GM12878 (cell line): Measurements from ENCODE around the gene MYF6. TPM values are rescaled to one million over a fixed set of nuclear protein-coding genes. Genes with fewer than 3 reads are reported as not detected.

ENCODE experiments used
- ATAC-seq: fragments of 200-7000 bp; cut with Tn5 transposase; 3 replicates; pipeline ENCODE4 v1.9.1; 2020; ENCODE audit warnings: mild to moderate bottlenecking, moderate library complexity
- BruUV-seq: library from RNA; stranded (reverse); fragments of 400-500 nt; replicated peaks from 2 replicates; lab custom pipeline; 2021; lab: Mats Ljungman, UMichigan
- CTCF ChIA-PET: fragments of 300-600 bp; sonication (Branson Sonifier 250); formaldehyde crosslinking; extraction: SDS; loops from one replicate; lab custom pipeline; 2021; ENCODE audit warnings: inconsistent platforms; lab: Yijun Ruan, JAX
- POLR2A ChIA-PET: fragments of 350-600 bp; formaldehyde crosslinking; extraction: SDS; loops from one replicate; lab custom pipeline; 2021; ENCODE audit warnings: inconsistent platforms; lab: Charles Lee
- RAD21 ChIA-PET: fragments of 300-600 bp; sonication (Branson Sonifier 250); formaldehyde crosslinking; loops from one replicate; lab custom pipeline; 2023; ENCODE audit warnings: antibody characterized with exemption; ENCODE audit not compliant: unreplicated experiment; lab: Charles Lee
- SMC1A ChIA-PET: fragments of 300-600 bp; sonication (Branson Sonifier 250); formaldehyde crosslinking; loops from one replicate; lab custom pipeline; 2023; ENCODE audit not compliant: unreplicated experiment, uncharacterized antibody; lab: Charles Lee
- DNase-seq: peaks from one replicate; pipeline ENCODE4 v3.0.0-alpha.2; 2011; ENCODE audit warnings: low read depth, low spot score
- FAIRE-seq: peaks from 3 replicates; lab custom pipeline; 2011; peaks lifted over from hg19 to GRCh38; lab: Jason Lieb, UNC
- H2AFZ ChIP-seq: 2 replicates; pipeline ENCODE4 v1.6.0; 2011; ENCODE audit warnings: low read depth, low read length, control low read depth; ENCODE audit not compliant: control insufficient read depth
- H3K27ac ChIP-seq: 2 replicates; pipeline ENCODE4 v1.5.1; 2011; ENCODE audit warnings: control low read depth; ENCODE audit not compliant: control insufficient read depth, insufficient read depth
- H3K27me3 ChIP-seq, 2 experiments: replicated peaks in 1 of 2; 2 replicates each; pipeline versions ENCODE4 v1.6.0 to v1.6.1; 2011; ENCODE audit warnings: low read length in 1 of 2; ENCODE audit not compliant: control insufficient read depth in 2 of 2, insufficient read depth in 2 of 2
- H3K36me3 ChIP-seq, 2 experiments: 2 replicates each; pipeline ENCODE4 v1.5.1; 2011; ENCODE audit warnings: low read length in 1 of 2; ENCODE audit not compliant: control insufficient read depth in 2 of 2, insufficient read depth in 2 of 2
- H3K4me1 ChIP-seq: 2 replicates; pipeline ENCODE4 v1.6.1; 2011; ENCODE audit warnings: mild to moderate bottlenecking, low read length, moderate library complexity, mixed read lengths; ENCODE audit not compliant: control insufficient read depth, insufficient read depth
- H3K4me2 ChIP-seq: 2 replicates; pipeline ENCODE4 v1.6.0; 2011; ENCODE audit warnings: control low read depth; ENCODE audit not compliant: control insufficient read depth, insufficient read depth
- H3K4me3 ChIP-seq: fragments of 200-600 bp; sonication (generic); 2 replicates; pipeline ENCODE4 v1.5.1; 2016
- H3K79me2 ChIP-seq: 2 replicates; pipeline ENCODE4 v1.6.0; 2011; ENCODE audit warnings: low read length; ENCODE audit not compliant: control insufficient read depth, insufficient read depth
- H3K9ac ChIP-seq: 2 replicates; pipeline ENCODE4 v1.8.0; 2011; ENCODE audit warnings: low read length, control low read depth, mixed read lengths; ENCODE audit not compliant: control insufficient read depth, insufficient read depth
- H3K9me3 ChIP-seq: replicated peaks from 3 replicates; pipeline ENCODE4 v1.5.1; 2011; ENCODE audit warnings: mild to moderate bottlenecking, low read length; ENCODE audit not compliant: control insufficient read depth, insufficient read depth
- H4K20me1 ChIP-seq: 2 replicates; pipeline ENCODE4 v1.6.0; 2011; ENCODE audit not compliant: control insufficient read depth, insufficient read depth
- CTCF ChIP-seq, 3 experiments: IDR thresholded peaks in 2 of 3; conservative IDR thresholded peaks in 1 of 3; 2 replicates each; pipeline ENCODE4 v1.5.1; 2011; ENCODE audit warnings: low read depth in 3 of 3, low read length in 3 of 3, mild to moderate bottlenecking in 3 of 3, control low read depth in 2 of 3, moderate library complexity in 2 of 3, inconsistent platforms in 1 of 3, mixed read lengths in 1 of 3; ENCODE audit not compliant: control insufficient read depth in 2 of 3, insufficient read depth in 1 of 3; ENCODE audit errors: extremely low read depth in 1 of 3
- NR2C2 ChIP-seq: IDR thresholded peaks from 2 replicates; pipeline ENCODE4 v1.6.1; 2011; ENCODE audit warnings: borderline replicate concordance, low read depth; ENCODE audit not compliant: control insufficient read depth, insufficient read length
- PKNOX1 ChIP-seq: fragments of 450-650 bp; IDR thresholded peaks from 2 replicates; pipeline ENCODE4 v1.6.1; 2016; ENCODE audit warnings: mild to moderate bottlenecking
- POLR2AphosphoS5 ChIP-seq: IDR thresholded peaks from 2 replicates; pipeline ENCODE4 v1.6.1; 2011; ENCODE audit warnings: mild to moderate bottlenecking, low read length, inconsistent platforms
- POU2F2 ChIP-seq: IDR thresholded peaks from 3 replicates; pipeline ENCODE4 v1.6.1; 2011; ENCODE audit warnings: low read depth, mild to moderate bottlenecking, low read length, borderline replicate concordance
- RAD21 ChIP-seq: IDR thresholded peaks from 2 replicates; pipeline ENCODE4 v1.6.1; 2011; ENCODE audit warnings: mild to moderate bottlenecking, low read depth, low read length, moderate library complexity; ENCODE audit not compliant: insufficient read depth
- SMC3 ChIP-seq: IDR thresholded peaks from 2 replicates; pipeline ENCODE4 v1.6.1; 2011; ENCODE audit warnings: low read length, improper control_type of control experiment, borderline replicate concordance
- SRF ChIP-seq, 2 experiments: IDR thresholded peaks; 2 replicates each; pipeline ENCODE4 v1.6.1; 2011; ENCODE audit warnings: low read depth in 2 of 2, low read length in 2 of 2, mild to moderate bottlenecking in 1 of 2, moderate library complexity in 1 of 2
- STAT3 ChIP-seq: IDR thresholded peaks from 2 replicates; pipeline ENCODE4 v1.6.1; 2011; ENCODE audit warnings: low read depth, low read length, improper control_type of control experiment
- SUZ12 ChIP-seq: fragments of 200-600 bp; sonication (generic); IDR thresholded peaks from one replicate; pipeline ENCODE4 v1.6.1; 2018; ENCODE audit warnings: antibody characterized with exemption, mild to moderate bottlenecking; ENCODE audit not compliant: unreplicated experiment
- ZNF687 ChIP-seq: fragments of 450-650 bp; IDR thresholded peaks from 2 replicates; pipeline ENCODE4 v1.6.1; 2017; ENCODE audit warnings: mild to moderate bottlenecking, moderate library complexity
- WGBS: methylation state at CpG from one replicate; pipeline ENCODE4 v1.1.6; 2016; ENCODE audit warnings: low lambda C conversion rate; ENCODE audit not compliant: insufficient replicate concordance, insufficient coverage; ENCODE audit errors: missing lambda C conversion rate; 5-methylcytosine and 5-hydroxymethylcytosine counted together
- in situ Hi-C: fragments of 300-500 bp; cut with MboI; formaldehyde crosslinking; loops from 9 replicates; pipeline ENCODE4 v1.14.3; 2018; ENCODE audit warnings: mixed read lengths
- intact Hi-C: fragments of 100-400 bp; cut with micrococcal nuclease; formaldehyde crosslinking; loops from one replicate; pipeline ENCODE4 v1.14.2; 2022; ENCODE audit not compliant: unreplicated experiment
- polyA plus RNA-seq, 11 experiments: library from polyadenylated mRNA; depleted of rRNA in 4 of 11; unstranded in 6 of 11; stranded (reverse) in 5 of 11; fragments of >200 nt; fragmentation: Nextera tagmentation in 4 of 11; fragmentation: Illumina TruSeq in 1 of 11; extraction: Ambion mirVana in 4 of 11; extraction: Trizol in 1 of 11; gene quantifications; 1 replicate in 1 of 11; 2 replicates in 10 of 11; pipeline versions ENCODE4 v1.2.1 to v1.2.3, GENCODE V29; 2011 to 2016; ENCODE audit warnings: inconsistent platforms in 2 of 11, missing spikeins in 2 of 11, low read depth in 1 of 11
- total RNA-seq, 4 experiments: library from RNA; depleted of rRNA in 3 of 4; stranded (reverse); fragments of >200 nt in 3 of 4; fragmentation: Illumina TruSeq in 1 of 4; extraction: Trizol in 1 of 4; gene quantifications; 2 replicates each; pipeline versions ENCODE4 v1.2.1 to v1.2.3, GENCODE V29; 2013 to 2021

The MYF6 gene
- total and polyA plus RNA-seq, 10 of the 15 experiments (the other 5 are each of a cell fraction or from before 2014, with no cell fraction given): not detected

- POLR2A ChIA-PET: no interaction called here
- in situ Hi-C loops: no loop called here
Measured at GRCh38 chr12:80709811-80710726, 2.6 kb downstream of the MYF6 start.

More at GRCh38 chr12:80709811-80710726, 2.6 kb downstream of the MYF6 start:
- Histone ChIP-seq H3K4me3 (no peak overlapping the region), H3K9me3 (no peaks in the 10 kb centered on the region), H3K27me3 (peaks cover 9 to 20% of the 10 kb centered on the region in 2 experiments), H4K20me1 (no peaks in the 10 kb centered on the region), H3K9ac (no peak overlapping the region), H3K36me3 (no peaks in the 10 kb centered on the region), H3K79me2 (no peaks in the 10 kb centered on the region), H3K4me2 (peak overlapping the region; percentile 3; the same call in 1 of the 2 replicates), H3K27ac (no peak overlapping the region), H2AFZ (no peak overlapping the region), H3K4me1 (no peaks in the 10 kb centered on the region)
- no TSS peak for BruUV-seq
- RAD21 ChIA-PET: interaction anchor here (0.5 kb wide), 1 partner anchor 167 kb away, joined by 5 read pairs; no protein-coding TSS in a partner anchor
- SMC1A ChIA-PET: interaction anchor here (0.6 to 1.1 kb wide), 2 partner anchors 128 to 913 kb away, joined by 3 read pairs; no protein-coding TSS in a partner anchor
- CTCF ChIA-PET: interaction anchor here (0.6 to 2.3 kb wide), 18 partner anchors 9 to 1302 kb away, joined by 3 to 10 read pairs (median 3); no protein-coding TSS in a partner anchor
- intact Hi-C loops: loop anchor here (5.0 kb wide), 1 partner anchor 238 kb away; no protein-coding TSS in a partner anchor
- peak; percentile 54 to 80 (median 59); a peak in 5 of 6 replicates for TF ChIP-seq CTCF (IDR thresholded peaks at IDR 0.05 in 2 of 3, conservative IDR thresholded peaks at IDR 0.05 in 1 of 3; ENCODE audit: control insufficient read depth in 2 of 3, extremely low read depth in 1 of 3, insufficient read depth in 1 of 3, low read depth in 3 of 3, low read length in 3 of 3)
- no peak for TF ChIP-seq SUZ12
- TF ChIP-seq NR2C2: no peak
- no peak for TF ChIP-seq STAT3
- TF ChIP-seq ZNF687: no peak
- no peak for TF ChIP-seq POLR2AphosphoS5
- no peak for TF ChIP-seq POU2F2
- TF ChIP-seq SMC3: peak; percentile 55; the same call in 1 of the 2 replicates
- no peak for TF ChIP-seq SRF (IDR thresholded peaks at IDR 0.05; ENCODE audit: low read depth in 2 of 2, low read length in 2 of 2)
- TF ChIP-seq PKNOX1: no peak
- TF ChIP-seq RAD21: peak; percentile 49
- FAIRE-seq (no peak), ATAC-seq (peak; percentile 91), DNase-seq (no peak)
- 44% methylated on average over 16 of the region's 20 CpGs for WGBS
